NCI-H524 (cell line): ENCODE data around the gene MC5R.
"Not testable (repeated sequence)": the region's sequence is repeated elsewhere in the genome, so short reads cannot be mapped to it uniquely, and the experiment has no call there.

Source experiments
- DNase-seq, 2 experiments: peaks; one replicate each; lab custom pipeline; 2025; lab: John Stamatoyannopoulos, UW

The MC5R gene

GRCh38 chr18:13849791-13850190 is 25.8 kb downstream of the MC5R start:
- DNase-seq, result no peak

GRCh38 chr18:13862898-13863297 is 38.9 kb downstream of the MC5R start:
- not testable (repeated sequence) for DNase-seq

- peak in 1 of 2 experiments; percentile 50 for DNase-seq
These were observed 44.7 kb downstream of the MC5R start for GRCh38 chr18:13868501-13869271.

- DNase-seq, result no peak
These were observed 47.8 kb downstream of the MC5R start for GRCh38 chr18:13871701-13872100.

GRCh38 chr18:13872373-13872772 is 48.4 kb downstream of the MC5R start:
- no peak for DNase-seq

- no peak for DNase-seq
These were observed 49.0 kb downstream of the MC5R start for GRCh38 chr18:13872932-13873331.

GRCh38 chr18:13874558-13874957 is 50.6 kb downstream of the MC5R start:
- DNase-seq, result no peak
